Stimulated activated naive B cell treated with anti-CD40 and anti-IgM and Interleukin-4, amounts not matched to agents 10 μg/mL and 1 μg/mL and 100 μg/mL, for 72 hours (primary cell): ENCODE results near the gene GAB3.

Source experiments
- ATAC-seq, 2 donors: fragments of 150-1000 bp; cut with Tn5 transposase; replicated peaks; 2 replicates each; pipeline ENCODE4 v1.10.0; 2021; ENCODE audit warnings: moderate library complexity in 1 of 2
- DNase-seq: peaks from one replicate; pipeline ENCODE4 v3.0.0; 2021
- H3K27ac Mint-ChIP-seq: one replicate; pipeline ENCODE4 v1.8.0; 2022; ENCODE audit warnings: mild to moderate bottlenecking, mixed read lengths
- H3K27me3 Mint-ChIP-seq, 2 donors: one replicate each; pipeline ENCODE4 v1.8.0; 2022; ENCODE audit warnings: mixed read lengths in 2 of 2
- H3K36me3 Mint-ChIP-seq, 2 donors: one replicate each; pipeline ENCODE4 v1.8.0; 2022; ENCODE audit warnings: mixed read lengths in 2 of 2, mild to moderate bottlenecking in 1 of 2
- H3K4me1 Mint-ChIP-seq, 2 donors: one replicate each; pipeline ENCODE4 v1.8.0; 2022; ENCODE audit warnings: mixed read lengths in 2 of 2, mild to moderate bottlenecking in 1 of 2
- H3K4me3 Mint-ChIP-seq, 2 donors: one replicate each; pipeline ENCODE4 v1.8.0; 2022; ENCODE audit warnings: mild to moderate bottlenecking in 2 of 2, mixed read lengths in 2 of 2, moderate library complexity in 1 of 2
- H3K9me3 Mint-ChIP-seq, 2 donors: one replicate each; pipeline ENCODE4 v1.8.0; 2022; ENCODE audit warnings: mixed read lengths in 2 of 2, mild to moderate bottlenecking in 1 of 2

The GAB3 gene

DNA sequence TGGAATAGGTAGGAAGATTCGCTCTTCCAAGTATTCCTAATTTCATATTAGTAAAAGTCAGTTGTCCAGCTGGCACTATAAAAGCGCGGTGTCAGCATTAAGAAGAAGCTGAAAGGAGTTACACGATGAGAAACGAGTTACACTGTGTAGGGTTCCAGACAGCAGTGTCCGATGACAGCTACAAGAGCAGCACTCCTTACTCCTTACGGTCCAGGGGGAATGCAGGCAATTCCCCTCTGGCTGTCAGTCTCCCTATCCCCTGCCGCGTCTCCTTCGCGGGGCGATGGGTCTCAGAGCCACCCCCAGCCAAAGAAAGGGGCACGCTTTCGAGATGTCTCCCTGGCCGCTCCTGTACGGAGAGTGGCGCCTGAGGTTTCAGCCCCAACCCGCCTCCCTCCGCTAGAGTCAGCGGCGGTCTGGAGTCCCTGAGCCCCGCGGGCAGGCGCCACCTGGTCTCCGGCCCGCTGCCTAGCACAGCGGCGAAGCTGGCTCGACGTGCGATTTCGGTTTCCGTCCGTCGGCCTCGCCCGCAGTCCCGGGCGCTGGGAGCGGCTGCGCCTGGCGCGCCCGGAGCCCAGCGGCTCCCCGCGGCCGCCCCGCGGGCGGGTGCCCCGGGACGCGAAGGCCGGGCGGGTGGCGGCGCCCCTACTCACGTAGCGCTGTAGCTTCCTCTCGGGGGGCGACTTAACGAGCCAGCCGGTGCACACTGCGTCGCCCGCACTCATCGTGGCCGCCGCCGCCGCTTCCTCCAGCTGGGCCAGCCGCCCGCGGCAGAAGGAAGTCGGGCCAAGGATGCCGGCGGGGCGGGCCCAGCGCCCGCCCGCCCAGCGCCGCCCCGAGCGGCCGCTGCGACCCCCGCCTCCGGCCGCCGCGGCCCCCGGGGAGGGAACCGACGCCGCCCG lies at the start of gene GAB3:
TSS of gene GAB3 (minus strand) at position 777 of the 902 bp plus-strand sequence. CDS start at position 725, 52 bp downstream.
- peak; percentile 8 for DNase-seq
- Mint-ChIP-seq H3K36me3 (no peaks in the 10 kb centered on the region), H3K27me3 (peaks cover 0 to 14% of the 10 kb centered on the region in 2 donors), H3K27ac (peak within 1 kb of the TSS; percentile 76), H3K9me3 (no peaks in the 10 kb centered on the region), H3K4me1 (peaks cover 10 to 12% of the 10 kb centered on the region in 2 donors), H3K4me3 (peak within 1 kb of the TSS; percentile 78 to 84)
- peak; percentile 76 for ATAC-seq

GRCh38 chrX:154799556-154800348 lies 48.9 kb upstream of the GAB3 start:
- Mint-ChIP-seq H3K9me3 (no peaks in the 10 kb centered on the region), H3K27ac (peak overlapping the region; percentile 82), H3K4me1 (peaks cover 18 to 40% of the 10 kb centered on the region in 2 donors), H3K36me3 (no peaks in the 10 kb centered on the region), H3K4me3 (peak overlapping the region in 1 of 2 donors; percentile 28), H3K27me3 (no peaks in the 10 kb centered on the region)
- DNase-seq (no peak), ATAC-seq (no peak)

DNA sequence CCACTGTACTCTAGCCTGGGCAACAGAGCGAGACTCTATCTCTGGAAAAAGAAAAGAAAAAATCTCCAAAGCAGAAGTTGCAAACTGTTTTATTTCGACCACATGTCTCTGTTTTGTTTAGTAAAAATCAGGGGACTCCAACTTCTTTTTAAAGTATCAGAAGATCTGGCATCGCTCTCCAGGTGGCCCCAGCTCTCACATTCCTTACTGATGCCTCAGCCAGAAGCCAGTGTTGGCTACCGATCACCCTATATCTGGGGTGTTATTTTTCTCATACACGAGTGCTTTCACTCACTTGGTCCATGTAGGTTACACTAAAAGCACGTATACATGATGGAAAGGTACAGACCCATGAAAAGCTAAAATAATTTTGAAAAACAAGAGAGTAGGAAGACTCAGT lies 46.1 kb upstream of the GAB3 start:
- DNase-seq = no peak
- H3K4me1 Mint-ChIP-seq = peaks cover 15 to 35% of the 10 kb centered on the region in 2 donors
- ATAC-seq = peak; percentile 20 to 23
- no peaks in the 10 kb centered on the region for H3K36me3 Mint-ChIP-seq
- H3K4me3 Mint-ChIP-seq = peak overlapping the region in 1 of 2 donors; percentile 43
- H3K9me3 Mint-ChIP-seq = no peaks in the 10 kb centered on the region
- no peaks in the 10 kb centered on the region for H3K27me3 Mint-ChIP-seq
- H3K27ac Mint-ChIP-seq = no peak overlapping the region

- no peaks in the 10 kb centered on the region for H3K36me3 Mint-ChIP-seq
- no peak for ATAC-seq
Measured at GRCh38 chrX:154795016-154795415, 44.1 kb upstream of the GAB3 start.

GRCh38 chrX:154793084-154793795 lies 42.4 kb upstream of the GAB3 start:
- Mint-ChIP-seq H3K36me3 (no peaks in the 10 kb centered on the region), H3K4me1 (peaks cover 3 to 13% of the 10 kb centered on the region in 2 donors), H3K27ac (no peak overlapping the region), H3K27me3 (no peaks in the 10 kb centered on the region), H3K4me3 (no peak overlapping the region), H3K9me3 (no peaks in the 10 kb centered on the region)
- DNase-seq = no peak
- no peak for ATAC-seq

More at GRCh38 chrX:154795016-154795415, 44.1 kb upstream of the GAB3 start:
- Mint-ChIP-seq H3K9me3 (no peaks in the 10 kb centered on the region), H3K27me3 (no peaks in the 10 kb centered on the region), H3K4me3 (no peak overlapping the region), H3K27ac (no peak overlapping the region), H3K4me1 (peaks cover 11 to 24% of the 10 kb centered on the region in 2 donors)
- no peak for DNase-seq

GRCh38 chrX:154791939-154792338 lies 41.1 kb upstream of the GAB3 start:
- H3K4me1 Mint-ChIP-seq = peaks cover 3 to 7% of the 10 kb centered on the region in 2 donors
- ATAC-seq (peak; percentile 27 to 51), DNase-seq (no peak)
- no peaks in the 10 kb centered on the region for H3K27me3 Mint-ChIP-seq
- H3K9me3 Mint-ChIP-seq = no peaks in the 10 kb centered on the region
- no peak overlapping the region for H3K4me3 Mint-ChIP-seq
- peaks cover 0 to 2% of the 10 kb centered on the region in 2 donors for H3K36me3 Mint-ChIP-seq
- H3K27ac Mint-ChIP-seq = no peak overlapping the region

DNA sequence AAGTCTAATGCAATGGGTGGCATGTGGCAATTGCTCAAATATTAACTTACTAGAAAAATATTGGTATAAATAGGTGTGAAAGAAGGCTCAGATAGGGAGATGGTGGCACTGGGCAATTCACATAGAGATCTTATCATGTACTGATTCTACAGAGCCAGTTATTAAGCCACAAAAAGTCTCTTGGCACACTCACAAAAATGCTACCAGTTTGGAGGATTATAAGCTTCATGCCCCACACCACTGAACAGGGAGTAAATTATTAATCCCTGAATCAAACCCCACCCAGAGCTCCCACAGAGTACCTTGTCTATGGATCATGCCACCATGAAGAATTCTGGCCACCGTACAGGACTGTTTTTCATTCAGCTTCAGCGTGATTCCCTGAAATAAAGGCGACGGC lies 40.6 kb upstream of the GAB3 start:
- H3K4me3 Mint-ChIP-seq = no peak overlapping the region
- peaks cover 0 to 2% of the 10 kb centered on the region in 2 donors for H3K36me3 Mint-ChIP-seq
- ATAC-seq (no peak), DNase-seq (no peak)
- no peaks in the 10 kb centered on the region for H3K9me3 Mint-ChIP-seq
- H3K27me3 Mint-ChIP-seq = no peaks in the 10 kb centered on the region
- H3K4me1 Mint-ChIP-seq = peaks cover 0 to 2% of the 10 kb centered on the region in 2 donors
- no peak overlapping the region for H3K27ac Mint-ChIP-seq

- no peak overlapping the region for H3K4me3 Mint-ChIP-seq
- H3K36me3 Mint-ChIP-seq = peaks cover 2 to 4% of the 10 kb centered on the region in 2 donors
- ATAC-seq (no peak), DNase-seq (no peak)
- peaks cover 7 to 13% of the 10 kb centered on the region in 2 donors for H3K4me1 Mint-ChIP-seq
- no peak overlapping the region for H3K27ac Mint-ChIP-seq
- H3K9me3 Mint-ChIP-seq = no peaks in the 10 kb centered on the region
- no peaks in the 10 kb centered on the region for H3K27me3 Mint-ChIP-seq
Measured at GRCh38 chrX:154785716-154786115, 34.8 kb upstream of the GAB3 start.

DNA sequence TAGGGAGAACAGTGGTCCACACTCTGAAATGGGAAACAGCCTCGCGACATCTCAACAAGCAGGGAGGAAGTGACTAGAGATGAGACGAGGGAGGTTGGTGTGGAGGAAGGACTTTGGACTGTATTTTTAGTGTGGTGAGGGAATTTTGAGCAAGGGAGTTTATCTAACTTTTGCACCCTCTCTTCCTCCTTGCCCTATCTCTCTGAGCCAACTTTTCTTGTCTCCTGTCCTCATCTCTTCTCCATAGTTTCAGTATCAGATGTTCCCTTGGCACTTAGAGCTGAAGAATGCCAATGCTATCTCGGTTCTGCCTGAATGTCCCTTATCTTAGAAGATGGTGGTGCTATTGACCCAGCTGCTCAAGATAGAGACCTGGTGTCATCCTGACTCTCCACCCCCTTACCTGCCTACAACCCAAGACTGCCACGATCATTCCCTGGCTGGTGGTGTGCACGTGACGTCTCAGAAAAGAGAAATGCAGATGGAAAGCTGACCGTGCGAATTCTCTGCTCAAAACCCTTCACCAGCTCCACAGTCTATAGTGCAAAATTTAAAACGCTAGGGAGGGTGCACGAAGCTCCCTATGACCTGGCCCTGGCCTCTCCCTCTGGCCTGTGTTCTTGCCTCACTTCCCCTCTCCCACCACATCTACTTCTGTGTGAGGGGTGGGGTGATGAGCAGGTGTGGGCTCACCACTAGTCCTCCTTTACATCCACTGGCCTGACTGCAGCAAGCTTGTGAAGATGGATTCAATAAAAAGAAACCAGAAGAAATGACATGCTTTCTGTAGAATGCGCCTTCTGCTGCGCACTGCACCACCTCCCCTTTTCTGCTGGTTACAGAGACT lies 33.5 kb upstream of the GAB3 start:
- Mint-ChIP-seq H3K27me3 (no peaks in the 10 kb centered on the region), H3K4me3 (peak overlapping the region; percentile 14 to 63), H3K27ac (no peak overlapping the region), H3K4me1 (peaks cover 7 to 13% of the 10 kb centered on the region in 2 donors), H3K9me3 (no peaks in the 10 kb centered on the region), H3K36me3 (peaks cover 2 to 4% of the 10 kb centered on the region in 2 donors)
- no peak for ATAC-seq
- DNase-seq = no peak

DNA sequence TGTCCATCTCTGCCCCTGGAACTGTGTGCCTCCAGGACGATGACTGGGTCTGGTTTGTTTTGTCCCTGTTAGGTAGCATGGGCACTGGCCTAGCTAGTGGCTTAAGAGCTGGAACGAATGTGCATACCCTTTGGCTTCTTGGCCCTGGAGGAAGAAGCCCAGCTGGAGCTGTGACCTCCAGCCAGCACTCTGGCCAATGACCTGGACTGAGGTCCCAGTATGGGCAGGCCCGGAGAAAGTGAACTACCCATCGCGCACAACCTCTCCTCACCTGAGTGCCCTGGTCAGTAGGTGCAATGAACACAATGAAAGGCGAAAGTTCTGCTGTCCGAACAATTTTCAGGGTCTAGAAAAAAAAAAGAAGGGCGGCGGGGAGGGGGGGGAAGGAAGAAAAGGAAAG lies 30.1 kb upstream of the GAB3 start:
- no peaks in the 10 kb centered on the region for H3K9me3 Mint-ChIP-seq
- no peak overlapping the region for H3K4me3 Mint-ChIP-seq
- peaks cover 8 to 13% of the 10 kb centered on the region in 2 donors for H3K4me1 Mint-ChIP-seq
- DNase-seq = no peak
- H3K27ac Mint-ChIP-seq = no peak overlapping the region
- no peaks in the 10 kb centered on the region for H3K27me3 Mint-ChIP-seq
- H3K36me3 Mint-ChIP-seq = peaks cover 4 to 17% of the 10 kb centered on the region in 2 donors
- no peak for ATAC-seq

- ATAC-seq (no peak), DNase-seq (no peak)
- peaks cover 6 to 23% of the 10 kb centered on the region in 2 donors for H3K36me3 Mint-ChIP-seq
- H3K4me1 Mint-ChIP-seq = peaks cover 11 to 15% of the 10 kb centered on the region in 2 donors
- H3K27me3 Mint-ChIP-seq = no peaks in the 10 kb centered on the region
- no peaks in the 10 kb centered on the region for H3K9me3 Mint-ChIP-seq
- H3K4me3 Mint-ChIP-seq = no peak overlapping the region
- no peak overlapping the region for H3K27ac Mint-ChIP-seq
Measured at GRCh38 chrX:154779261-154779660, 28.4 kb upstream of the GAB3 start.

DNA sequence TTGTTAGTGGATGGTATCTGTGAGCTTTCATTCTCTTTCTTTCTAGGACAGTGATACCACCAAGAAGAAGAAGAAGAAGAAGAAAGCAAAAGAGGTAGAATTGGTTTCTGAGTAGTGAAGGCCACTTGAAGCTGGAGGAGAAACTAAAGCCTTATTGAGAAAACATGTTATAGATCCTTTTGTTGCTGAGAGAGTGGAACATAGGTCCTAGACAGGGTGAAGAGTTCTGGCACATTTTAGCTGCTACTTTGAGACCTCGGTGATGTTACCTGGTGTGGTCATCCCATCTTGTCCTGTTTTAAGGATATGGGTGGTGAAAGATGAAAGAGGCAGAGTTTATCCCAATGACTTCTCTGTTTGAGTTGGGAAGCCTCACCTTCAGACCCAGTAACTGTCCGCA lies 25.9 kb upstream of the GAB3 start:
- no peak for DNase-seq
- H3K27me3 Mint-ChIP-seq = no peaks in the 10 kb centered on the region
- no peak for ATAC-seq
- H3K27ac Mint-ChIP-seq = peak overlapping the region; percentile 53
- peaks cover 4% of the 10 kb centered on the region in 2 donors for H3K4me1 Mint-ChIP-seq
- peaks cover 9 to 34% of the 10 kb centered on the region in 2 donors for H3K36me3 Mint-ChIP-seq
- no peak overlapping the region for H3K4me3 Mint-ChIP-seq
- no peaks in the 10 kb centered on the region for H3K9me3 Mint-ChIP-seq
